AG04450 (cell line): ENCODE measurements around the gene RPL10A. TPM values are rescaled to one million over a fixed set of nuclear protein-coding genes. Genes with fewer than 3 reads are reported as not detected.

Experiments
- CTCF ChIA-PET: fragments of 300-600, 350-600 bp; formaldehyde crosslinking; extraction: SDS; loops from one replicate; lab custom pipeline; 2022; ENCODE audit warnings: antibody characterized with exemption, inconsistent platforms; lab: Charles Lee
- POLR2A ChIA-PET: fragments of 350-600 bp; formaldehyde crosslinking; extraction: SDS; loops from one replicate; lab custom pipeline; 2021; ENCODE audit warnings: antibody characterized with exemption, inconsistent platforms; lab: Yijun Ruan, JAX
- DNase-seq: peaks from one replicate; pipeline ENCODE4 v3.0.0-alpha.2; 2011; ENCODE audit warnings: low read depth, low spot score
- H3K27ac ChIP-seq: one replicate; pipeline ENCODE4 v1.5.1; 2012; ENCODE audit warnings: low read depth, low read length, control low read depth
- H3K27me3 ChIP-seq: one replicate; pipeline ENCODE4 v1.6.0; 2012; ENCODE audit warnings: low read length; ENCODE audit not compliant: control insufficient read depth, insufficient read depth
- H3K4me3 ChIP-seq: 2 replicates; pipeline ENCODE4 v1.5.1; 2011; ENCODE audit warnings: mild to moderate bottlenecking, low read depth, low read length, control low read depth
- H3K9me3 ChIP-seq: 2 replicates; pipeline ENCODE4 v1.5.1; 2012; ENCODE audit warnings: low read length; ENCODE audit not compliant: control insufficient read depth, insufficient read depth
- polyA plus RNA-seq: library from polyadenylated mRNA; depleted of rRNA; stranded (reverse); fragments of >200 nt; gene quantifications from 2 replicates; pipeline ENCODE4 v1.2.3, GENCODE V29; 2011
- TF ChIP-seq, protein P1 (sequence below): IDR thresholded peaks from 2 replicates; pipeline ENCODE4 v1.5.1; 2011; ENCODE audit warnings: low read depth, low read length, control low read depth, inconsistent platforms

Gene RPL10A
- polyA plus RNA-seq, 1 experiment, result 2,636 TPM

DNA sequence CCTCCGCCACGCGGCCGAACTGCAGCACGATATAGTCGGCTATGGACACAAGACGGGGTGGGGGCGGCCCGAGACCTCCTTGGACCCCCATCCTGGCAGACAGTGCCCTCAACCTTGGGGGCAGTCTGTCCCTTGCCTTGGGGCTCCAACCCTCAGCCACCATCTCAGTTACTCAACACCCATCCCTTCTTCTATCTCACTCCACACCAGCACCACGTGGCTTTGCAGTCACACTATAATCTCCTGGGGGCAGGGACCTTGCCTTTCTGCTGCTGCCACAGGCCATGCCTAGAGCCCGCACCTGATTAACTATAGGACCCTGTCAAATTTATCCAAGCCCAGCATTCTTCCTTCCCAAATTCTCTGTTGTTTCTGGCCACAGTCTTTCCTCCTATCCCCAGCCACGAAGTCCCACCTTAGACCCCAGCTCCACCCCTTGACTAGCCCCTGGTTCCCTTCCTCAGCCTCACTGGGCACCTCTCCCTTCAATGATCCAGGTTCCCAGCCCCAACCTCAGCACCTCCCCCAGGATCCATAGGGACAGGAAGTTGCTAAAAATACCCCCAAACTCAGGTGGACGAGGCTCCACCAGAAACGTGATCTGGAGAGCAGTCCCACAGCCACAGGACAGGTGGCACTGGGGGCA, 30.3 kb downstream of the RPL10A start:
- DNase-seq, result no peak
- Histone ChIP-seq H3K9me3 (no peaks in the 10 kb centered on the region; the same call in 1 of the 2 replicates), H3K27me3 (no peaks in the 10 kb centered on the region), H3K4me3 (peak overlapping the region; percentile 78), H3K27ac (peak overlapping the region; percentile 88)
- CTCF ChIA-PET, result interaction anchor here (1.7 kb wide), 1 partner anchor 24 kb away, joined by 10 read pairs; no protein-coding TSS in a partner anchor
- TF ChIP-seq, protein P1, sequence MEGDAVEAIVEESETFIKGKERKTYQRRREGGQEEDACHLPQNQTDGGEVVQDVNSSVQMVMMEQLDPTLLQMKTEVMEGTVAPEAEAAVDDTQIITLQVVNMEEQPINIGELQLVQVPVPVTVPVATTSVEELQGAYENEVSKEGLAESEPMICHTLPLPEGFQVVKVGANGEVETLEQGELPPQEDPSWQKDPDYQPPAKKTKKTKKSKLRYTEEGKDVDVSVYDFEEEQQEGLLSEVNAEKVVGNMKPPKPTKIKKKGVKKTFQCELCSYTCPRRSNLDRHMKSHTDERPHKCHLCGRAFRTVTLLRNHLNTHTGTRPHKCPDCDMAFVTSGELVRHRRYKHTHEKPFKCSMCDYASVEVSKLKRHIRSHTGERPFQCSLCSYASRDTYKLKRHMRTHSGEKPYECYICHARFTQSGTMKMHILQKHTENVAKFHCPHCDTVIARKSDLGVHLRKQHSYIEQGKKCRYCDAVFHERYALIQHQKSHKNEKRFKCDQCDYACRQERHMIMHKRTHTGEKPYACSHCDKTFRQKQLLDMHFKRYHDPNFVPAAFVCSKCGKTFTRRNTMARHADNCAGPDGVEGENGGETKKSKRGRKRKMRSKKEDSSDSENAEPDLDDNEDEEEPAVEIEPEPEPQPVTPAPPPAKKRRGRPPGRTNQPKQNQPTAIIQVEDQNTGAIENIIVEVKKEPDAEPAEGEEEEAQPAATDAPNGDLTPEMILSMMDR, result no peak
- POLR2A ChIA-PET, result interaction anchor here (0.6 to 1.4 kb wide), 3 partner anchors 11 to 180 kb away, joined by 3 to 6 read pairs (median 3); no protein-coding TSS in a partner anchor

DNA sequence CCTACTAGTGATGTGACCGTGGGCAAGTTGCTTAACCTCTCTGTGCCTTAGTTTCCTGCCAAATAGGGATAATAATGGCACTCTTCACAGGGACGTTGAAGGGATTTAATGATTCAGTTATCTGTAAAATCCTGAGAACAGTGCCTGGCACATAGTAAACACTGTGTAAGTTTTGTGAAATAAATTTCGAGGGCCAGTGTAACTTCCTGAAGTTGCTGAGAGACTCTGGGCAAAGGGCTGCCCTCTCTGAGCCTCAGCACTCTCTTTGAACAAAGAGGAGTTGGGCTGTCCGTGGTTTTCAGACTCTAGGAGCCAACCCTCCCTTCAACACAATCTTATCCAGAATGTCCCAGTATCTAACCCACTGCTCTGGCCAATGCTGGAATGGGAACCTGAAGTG, 31.2 kb downstream of the RPL10A start:
- Histone ChIP-seq H3K4me3 (no peak overlapping the region), H3K9me3 (no peaks in the 10 kb centered on the region; the same call in 1 of the 2 replicates), H3K27me3 (no peaks in the 10 kb centered on the region), H3K27ac (no peak overlapping the region)
- no peak for DNase-seq
- TF ChIP-seq, protein P1, result no peak
- ChIA-PET POLR2A (no interaction called here), CTCF (no interaction called here)

DNA sequence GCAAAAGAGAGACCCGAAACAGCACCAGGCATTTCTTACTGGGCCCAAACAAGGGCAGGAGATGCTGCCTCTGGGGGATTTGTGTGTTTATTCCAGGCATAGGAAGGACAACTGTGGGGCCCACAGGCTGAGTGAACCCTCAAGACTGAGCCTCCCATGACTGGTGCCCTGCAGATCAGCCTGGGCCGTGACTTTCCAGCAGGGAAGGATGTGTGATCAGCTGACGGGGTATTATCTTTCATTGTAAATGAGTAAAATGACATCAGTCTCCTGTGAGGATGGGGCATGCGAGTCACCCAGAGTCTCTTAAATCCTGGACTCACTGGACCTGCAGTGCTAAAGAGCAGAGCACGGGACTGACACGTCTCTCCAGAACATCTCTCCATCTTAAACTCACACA, 32.6 kb downstream of the RPL10A start:
- ChIA-PET POLR2A (no interaction called here), CTCF (no interaction called here)
- H3K4me3 ChIP-seq, result no peak overlapping the region
- DNase-seq, result no peak
- TF ChIP-seq, protein P1, result no peak
- no peaks in the 10 kb centered on the region; the same call in 1 of the 2 replicates for H3K9me3 ChIP-seq
- H3K27me3 ChIP-seq, result peaks cover 5% of the 10 kb centered on the region
- no peak overlapping the region for H3K27ac ChIP-seq

DNA sequence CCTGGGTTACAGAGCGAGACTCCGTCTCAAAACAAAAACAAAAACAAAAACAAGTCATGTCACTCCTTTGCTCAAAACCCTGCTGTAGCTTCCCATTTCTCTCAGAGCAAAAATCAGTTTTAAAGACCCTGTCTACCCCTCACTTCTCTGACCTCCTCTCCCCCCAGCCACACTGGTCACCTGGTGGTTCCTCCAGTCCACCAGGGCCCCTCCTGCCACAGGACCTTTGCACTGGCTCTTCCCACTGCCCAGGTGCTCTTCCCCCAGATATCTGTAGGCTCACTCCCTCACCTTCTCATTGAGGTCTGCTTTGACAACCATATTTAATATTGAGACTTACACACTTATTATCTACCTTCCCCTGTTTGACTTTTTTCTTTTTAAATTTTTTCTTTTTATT, 33.6 kb downstream of the RPL10A start:
- no peak for DNase-seq
- no peak overlapping the region for H3K27ac ChIP-seq
- H3K27me3 ChIP-seq, result peaks cover 14% of the 10 kb centered on the region
- no peaks in the 10 kb centered on the region; the same call in 1 of the 2 replicates for H3K9me3 ChIP-seq
- CTCF ChIA-PET, result interaction anchor here (0.7 kb wide), 1 partner anchor 21 kb away, joined by 3 read pairs; no protein-coding TSS in a partner anchor
- H3K4me3 ChIP-seq, result no peak overlapping the region
- POLR2A ChIA-PET, result no interaction called here
- TF ChIP-seq, protein P1, result no peak

DNA sequence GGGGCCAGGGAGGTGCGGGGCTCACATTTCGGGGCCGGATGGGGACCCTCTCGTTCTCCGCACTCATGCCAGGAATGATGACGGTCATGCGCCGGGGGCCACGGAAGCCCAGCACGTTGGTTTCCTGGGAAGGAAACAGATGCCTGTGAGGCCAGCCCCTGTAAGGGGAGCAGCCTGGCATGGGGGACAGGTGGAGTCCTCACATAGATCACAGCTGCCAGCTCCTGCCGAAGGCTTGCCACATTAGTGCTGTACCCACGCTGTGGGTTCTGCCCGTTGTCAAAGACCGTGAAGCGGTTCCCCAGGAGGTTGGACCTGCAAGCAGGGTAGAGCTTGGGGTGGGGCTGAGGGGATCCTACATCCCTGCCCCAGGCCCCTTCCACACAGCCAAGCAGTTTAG, 35.3 kb downstream of the RPL10A start:
- ChIA-PET CTCF (interaction anchor here (0.5 to 0.6 kb wide), 2 partner anchors 19 kb away, joined by 4 read pairs; no protein-coding TSS in a partner anchor), POLR2A (no interaction called here)
- TF ChIP-seq, protein P1, result no peak
- peaks cover 26% of the 10 kb centered on the region for H3K27me3 ChIP-seq
- no peak for DNase-seq
- no peak overlapping the region for H3K4me3 ChIP-seq
- no peak overlapping the region for H3K27ac ChIP-seq
- H3K9me3 ChIP-seq, result no peaks in the 10 kb centered on the region
